C4-2B (cell line): ENCODE measurements around the gene SOX8.

Source experiments
- ZFX ChIP-seq: fragments of 450-650 bp; IDR thresholded peaks from 2 replicates; pipeline ENCODE4 v1.6.1; 2017
- TF ChIP-seq, protein P1 (sequence below): fragments of 450-650 bp; conservative IDR thresholded peaks from 2 replicates; pipeline ENCODE4 v1.5.1; 2017; ENCODE audit warnings: mild to moderate bottlenecking

DNA sequence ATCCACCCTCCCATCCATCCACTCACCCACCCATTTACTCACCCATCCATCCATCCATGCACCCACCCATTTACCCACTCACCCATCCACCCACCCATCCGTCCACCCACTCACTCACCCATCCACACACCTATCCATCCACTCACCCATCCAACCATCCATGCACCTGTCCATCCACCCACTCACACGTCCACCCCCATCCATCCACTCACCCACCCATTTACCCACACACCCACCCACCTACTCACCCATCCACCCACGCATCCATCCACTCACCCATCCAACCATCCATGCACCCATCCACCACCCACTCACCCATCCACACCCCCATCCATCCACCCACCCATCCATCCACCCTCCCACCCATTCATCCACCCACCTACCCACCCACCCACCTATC, 12.2 kb downstream of the SOX8 start:
- TF ChIP-seq, protein P1, sequence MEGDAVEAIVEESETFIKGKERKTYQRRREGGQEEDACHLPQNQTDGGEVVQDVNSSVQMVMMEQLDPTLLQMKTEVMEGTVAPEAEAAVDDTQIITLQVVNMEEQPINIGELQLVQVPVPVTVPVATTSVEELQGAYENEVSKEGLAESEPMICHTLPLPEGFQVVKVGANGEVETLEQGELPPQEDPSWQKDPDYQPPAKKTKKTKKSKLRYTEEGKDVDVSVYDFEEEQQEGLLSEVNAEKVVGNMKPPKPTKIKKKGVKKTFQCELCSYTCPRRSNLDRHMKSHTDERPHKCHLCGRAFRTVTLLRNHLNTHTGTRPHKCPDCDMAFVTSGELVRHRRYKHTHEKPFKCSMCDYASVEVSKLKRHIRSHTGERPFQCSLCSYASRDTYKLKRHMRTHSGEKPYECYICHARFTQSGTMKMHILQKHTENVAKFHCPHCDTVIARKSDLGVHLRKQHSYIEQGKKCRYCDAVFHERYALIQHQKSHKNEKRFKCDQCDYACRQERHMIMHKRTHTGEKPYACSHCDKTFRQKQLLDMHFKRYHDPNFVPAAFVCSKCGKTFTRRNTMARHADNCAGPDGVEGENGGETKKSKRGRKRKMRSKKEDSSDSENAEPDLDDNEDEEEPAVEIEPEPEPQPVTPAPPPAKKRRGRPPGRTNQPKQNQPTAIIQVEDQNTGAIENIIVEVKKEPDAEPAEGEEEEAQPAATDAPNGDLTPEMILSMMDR = no peak
- TF ChIP-seq ZFX = no peak
